Endothelial cell (in vitro differentiated cells): ENCODE measurements around the gene PEX14. TPM values are rescaled to one million over a fixed set of nuclear protein-coding genes. Genes with fewer than 3 reads are reported as not detected.

Experiments used
- DNase-seq: peaks from one replicate; pipeline ENCODE4 v3.0.0; 2021; ENCODE audit warnings: low spot score
- H3K27ac Mint-ChIP-seq: one replicate; pipeline ENCODE4 v1.8.0; 2021; ENCODE audit warnings: mixed read lengths, inconsistent platforms; ENCODE audit not compliant: unreplicated experiment
- H3K27me3 Mint-ChIP-seq: one replicate; pipeline ENCODE4 v1.8.0; 2021; ENCODE audit warnings: mild to moderate bottlenecking, moderate library complexity, mixed read lengths, inconsistent platforms; ENCODE audit not compliant: unreplicated experiment
- H3K36me3 Mint-ChIP-seq: one replicate; pipeline ENCODE4 v1.8.0; 2021; ENCODE audit warnings: mild to moderate bottlenecking, low read depth, mixed read lengths, inconsistent platforms; ENCODE audit not compliant: unreplicated experiment
- H3K4me1 Mint-ChIP-seq: one replicate; pipeline ENCODE4 v1.8.0; 2021; ENCODE audit warnings: mild to moderate bottlenecking, mixed read lengths, inconsistent platforms; ENCODE audit not compliant: unreplicated experiment
- H3K4me3 Mint-ChIP-seq: one replicate; pipeline ENCODE4 v1.8.0; 2021; ENCODE audit warnings: mild to moderate bottlenecking, mixed read lengths, inconsistent platforms; ENCODE audit not compliant: unreplicated experiment
- H3K9me3 Mint-ChIP-seq: one replicate; pipeline ENCODE4 v1.8.0; 2021; ENCODE audit warnings: mixed read lengths, inconsistent platforms; ENCODE audit not compliant: unreplicated experiment
- total RNA-seq: library from RNA; stranded (reverse); fragmentation: NEBNext Ultra II Directional; extraction: Animal tissue kit (Norgen Biotek cat#: 25700); gene quantifications from one replicate; pipeline ENCODE4 v1.2.1, GENCODE V29; 2021; ENCODE audit not compliant: unreplicated experiment
- TF ChIP-seq, protein P1 (sequence below): fragments of 200-600 bp; sonication (generic); IDR thresholded peaks from one replicate; pipeline ENCODE4 v1.5.0; 2021; ENCODE audit warnings: antibody characterized with exemption; ENCODE audit not compliant: unreplicated experiment

Gene PEX14
- total RNA-seq, 1 donor from 2014 or later, result 20.9 TPM

DNA sequence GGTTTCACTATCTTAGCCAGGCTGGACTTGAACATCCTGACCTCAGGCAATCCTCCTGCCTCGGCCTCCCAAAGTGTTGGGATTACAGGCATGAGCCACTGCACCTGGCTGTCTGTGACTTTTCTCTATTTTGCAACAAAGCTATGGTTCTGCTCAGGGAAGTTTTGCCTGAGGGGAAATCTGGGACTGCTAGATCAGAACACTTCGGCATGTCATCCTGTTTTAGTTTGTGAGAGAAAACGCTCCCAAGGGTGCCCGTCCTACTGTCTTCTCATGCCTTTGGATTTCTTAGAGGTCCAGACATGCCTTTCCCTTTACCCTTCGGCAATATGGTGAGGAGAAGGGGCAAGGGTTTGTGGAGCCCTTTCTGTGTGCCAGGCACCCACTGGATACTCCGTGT lies 30.5 kb upstream of the PEX14 start:
- no peak for DNase-seq
- H3K27ac Mint-ChIP-seq, result no peak overlapping the region
- H3K36me3 Mint-ChIP-seq, result no peaks in the 10 kb centered on the region
- no peaks in the 10 kb centered on the region for H3K9me3 Mint-ChIP-seq
- no peaks in the 10 kb centered on the region for H3K27me3 Mint-ChIP-seq
- TF ChIP-seq, protein P1, sequence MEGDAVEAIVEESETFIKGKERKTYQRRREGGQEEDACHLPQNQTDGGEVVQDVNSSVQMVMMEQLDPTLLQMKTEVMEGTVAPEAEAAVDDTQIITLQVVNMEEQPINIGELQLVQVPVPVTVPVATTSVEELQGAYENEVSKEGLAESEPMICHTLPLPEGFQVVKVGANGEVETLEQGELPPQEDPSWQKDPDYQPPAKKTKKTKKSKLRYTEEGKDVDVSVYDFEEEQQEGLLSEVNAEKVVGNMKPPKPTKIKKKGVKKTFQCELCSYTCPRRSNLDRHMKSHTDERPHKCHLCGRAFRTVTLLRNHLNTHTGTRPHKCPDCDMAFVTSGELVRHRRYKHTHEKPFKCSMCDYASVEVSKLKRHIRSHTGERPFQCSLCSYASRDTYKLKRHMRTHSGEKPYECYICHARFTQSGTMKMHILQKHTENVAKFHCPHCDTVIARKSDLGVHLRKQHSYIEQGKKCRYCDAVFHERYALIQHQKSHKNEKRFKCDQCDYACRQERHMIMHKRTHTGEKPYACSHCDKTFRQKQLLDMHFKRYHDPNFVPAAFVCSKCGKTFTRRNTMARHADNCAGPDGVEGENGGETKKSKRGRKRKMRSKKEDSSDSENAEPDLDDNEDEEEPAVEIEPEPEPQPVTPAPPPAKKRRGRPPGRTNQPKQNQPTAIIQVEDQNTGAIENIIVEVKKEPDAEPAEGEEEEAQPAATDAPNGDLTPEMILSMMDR, result no peak
- H3K4me1 Mint-ChIP-seq, result no peaks in the 10 kb centered on the region
- H3K4me3 Mint-ChIP-seq, result no peak overlapping the region

DNA sequence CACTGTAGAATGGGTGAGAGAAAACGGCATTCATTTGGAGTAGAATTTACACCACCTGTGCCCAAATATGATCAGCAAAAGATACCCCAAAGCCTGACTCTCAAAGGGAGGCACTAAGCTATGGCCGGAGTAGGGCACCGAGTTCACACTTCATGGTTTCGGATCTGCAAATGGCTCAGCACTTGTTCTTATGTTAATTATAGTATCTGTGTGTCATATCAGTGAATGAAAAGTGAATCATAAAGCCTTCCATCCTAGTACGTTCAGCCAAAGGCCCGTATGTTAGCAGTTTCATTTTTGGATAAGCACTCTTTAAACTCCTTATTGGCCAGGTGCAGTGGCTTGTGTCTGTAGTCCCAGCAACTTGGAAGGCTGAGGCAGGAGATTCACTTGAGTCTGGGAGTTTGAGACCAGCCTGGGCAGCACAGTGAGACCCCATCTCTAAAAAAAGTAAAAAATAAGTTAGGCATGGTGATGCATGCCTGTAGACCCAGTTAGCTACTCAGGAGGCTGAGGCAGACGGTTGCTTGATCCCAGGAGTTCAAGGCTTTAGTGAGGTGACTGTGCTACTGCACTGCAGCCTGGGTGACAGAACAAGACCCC lies 29.9 kb upstream of the PEX14 start:
- H3K36me3 Mint-ChIP-seq, result no peaks in the 10 kb centered on the region
- H3K27me3 Mint-ChIP-seq, result no peaks in the 10 kb centered on the region
- H3K4me3 Mint-ChIP-seq, result no peak overlapping the region
- H3K27ac Mint-ChIP-seq, result no peak overlapping the region
- peaks cover 6% of the 10 kb centered on the region for H3K4me1 Mint-ChIP-seq
- TF ChIP-seq, protein P1, result no peak
- DNase-seq, result no peak
- no peaks in the 10 kb centered on the region for H3K9me3 Mint-ChIP-seq

DNA sequence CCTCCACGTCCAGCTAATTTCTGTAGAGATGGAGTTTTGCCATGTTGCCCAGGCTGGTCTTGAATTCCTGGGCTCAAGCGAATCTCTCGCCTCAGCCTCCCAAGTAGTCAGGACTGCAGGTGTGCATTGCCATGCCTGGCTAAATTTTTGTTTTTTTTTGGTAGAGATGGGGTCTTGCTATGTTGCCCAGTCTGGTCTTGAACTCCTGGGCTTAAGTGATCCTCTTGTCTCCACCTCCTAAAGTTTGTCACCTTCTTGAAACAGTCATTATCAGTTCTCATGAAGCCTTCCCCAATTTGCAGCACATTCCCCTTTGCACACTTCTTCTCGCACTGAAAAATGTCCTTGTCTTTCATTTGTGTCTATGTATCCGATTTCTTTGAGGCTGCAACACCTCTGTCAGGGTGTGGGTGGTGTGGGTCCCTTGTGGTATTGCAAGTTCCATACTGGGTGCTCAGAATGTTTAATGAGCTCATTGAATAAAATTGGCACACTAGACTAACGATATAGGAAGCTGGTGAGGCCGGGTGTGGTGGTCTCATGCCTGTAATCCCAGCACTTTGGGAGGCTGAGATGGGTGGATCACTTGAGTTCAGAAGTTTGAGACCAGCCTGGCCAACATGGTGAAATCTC lies 27.8 kb upstream of the PEX14 start:
- H3K4me3 Mint-ChIP-seq, result no peak overlapping the region
- DNase-seq, result no peak
- H3K9me3 Mint-ChIP-seq, result no peaks in the 10 kb centered on the region
- no peaks in the 10 kb centered on the region for H3K27me3 Mint-ChIP-seq
- H3K4me1 Mint-ChIP-seq, result peaks cover 26% of the 10 kb centered on the region
- no peak overlapping the region for H3K27ac Mint-ChIP-seq
- no peaks in the 10 kb centered on the region for H3K36me3 Mint-ChIP-seq
- TF ChIP-seq, protein P1, result no peak

DNA sequence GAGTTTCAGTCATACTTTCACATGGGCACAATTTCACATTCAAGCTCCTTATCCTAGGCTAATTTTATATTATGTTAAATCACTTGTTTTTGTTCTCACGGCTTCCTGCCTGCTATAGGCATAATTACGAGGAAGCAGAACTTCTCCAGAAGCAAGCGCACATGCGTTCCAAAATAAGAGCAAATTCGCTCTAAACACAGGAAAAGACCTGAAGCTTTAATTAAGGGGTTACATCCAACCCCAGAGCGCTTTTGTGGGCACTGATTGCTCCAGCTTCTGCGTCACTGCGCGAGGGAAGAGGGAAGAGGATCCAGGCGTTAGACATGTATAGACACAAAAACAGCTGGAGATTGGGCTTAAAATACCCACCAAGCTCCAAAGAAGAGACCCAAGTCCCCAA lies 25.0 kb upstream of the PEX14 start, which contains the start of gene CORT:
CORT (plus strand) TSS at position 281 of the 400 bp plus-strand sequence. CDS start 193 bp downstream, outside the sequence.
- Mint-ChIP-seq H3K4me3 (no peak within 1 kb of the TSS), H3K36me3 (no peaks in the 10 kb centered on the region), H3K4me1 (peaks cover 27% of the 10 kb centered on the region), H3K9me3 (no peaks in the 10 kb centered on the region), H3K27ac (peak within 1 kb of the TSS; percentile 72), H3K27me3 (no peaks in the 10 kb centered on the region)
- DNase-seq, result no peak
- TF ChIP-seq, protein P1, result no peak

DNA sequence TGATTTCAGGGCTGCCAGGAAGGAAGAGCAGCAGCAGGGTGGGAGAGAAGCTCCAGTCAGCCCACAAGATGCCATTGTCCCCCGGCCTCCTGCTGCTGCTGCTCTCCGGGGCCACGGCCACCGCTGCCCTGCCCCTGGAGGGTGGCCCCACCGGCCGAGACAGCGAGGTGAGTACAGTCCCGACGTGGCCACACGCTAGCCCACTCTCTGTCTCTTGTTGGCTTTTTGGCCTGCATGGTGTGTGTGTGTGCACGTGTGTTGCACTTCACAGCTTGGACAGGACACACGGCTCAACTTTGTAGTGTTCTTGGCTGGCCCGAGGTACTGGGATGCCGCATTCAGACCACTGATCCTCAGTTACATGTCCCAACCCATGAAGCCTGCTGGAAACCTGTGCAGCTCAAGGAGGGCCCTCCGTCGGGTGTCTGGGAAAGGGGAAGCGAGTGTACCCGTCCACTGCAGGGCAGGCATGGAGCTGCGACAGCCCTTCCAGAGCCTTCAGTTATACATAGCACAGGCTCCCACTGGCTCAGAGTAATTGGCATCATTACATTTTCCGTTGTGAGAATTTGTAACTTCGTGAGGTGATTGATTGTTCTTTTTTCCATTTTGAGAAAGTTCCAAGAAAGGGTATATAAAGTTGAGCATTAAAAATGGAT lies 24.5 kb upstream of the PEX14 start:
- no peaks in the 10 kb centered on the region for H3K27me3 Mint-ChIP-seq
- no peak overlapping the region for H3K4me3 Mint-ChIP-seq
- DNase-seq, result no peak

More for the DNA sequence above, 24.5 kb upstream of the PEX14 start:
- TF ChIP-seq, protein P1, result no peak
- Mint-ChIP-seq H3K9me3 (no peaks in the 10 kb centered on the region), H3K4me1 (peaks cover 27% of the 10 kb centered on the region), H3K36me3 (no peaks in the 10 kb centered on the region), H3K27ac (peak overlapping the region; percentile 27)
